SK-N-SH (cell line): ENCODE results near the gene AMPH. TPM values are rescaled to one million over a fixed set of nuclear protein-coding genes. Genes with fewer than 3 reads are reported as not detected.

Experiments
- CTCF ChIA-PET: fragments of 300-600, 350-600 bp; formaldehyde crosslinking; extraction: SDS; loops from one replicate; lab custom pipeline; 2021; lab: Yijun Ruan, JAX
- POLR2A ChIA-PET: fragments of 350-600 bp; sonication (Branson Sonifier 250); formaldehyde crosslinking; extraction: SDS; loops from one replicate; lab custom pipeline; 2020; ENCODE audit warnings: antibody characterized with exemption, inconsistent platforms; lab: Yijun Ruan, JAX
- DNase-seq: peaks from one replicate; pipeline ENCODE4 v3.0.0; 2012
- H2AFZ ChIP-seq: fragments of 200-600 bp; sonication (generic); 2 replicates; pipeline ENCODE4 v1.8.1; 2016; ENCODE audit warnings: antibody characterized with exemption, mild to moderate bottlenecking, low read depth
- H3F3A ChIP-seq: fragments of 200-600 bp; sonication (generic); replicated peaks from 2 replicates; pipeline ENCODE3; 2016; ENCODE audit warnings: antibody characterized with exemption, mild to moderate bottlenecking; ENCODE audit not compliant: insufficient read depth
- H3K27ac ChIP-seq, 2 experiments: fragments of 200-500 bp in 1 of 2; fragments of 200-600 bp in 1 of 2; sonication (Bioruptor generic) in 1 of 2; sonication (generic), shearing (Covaris generic) in 1 of 2; 2 replicates each; pipeline versions ENCODE4 v1.5.1 to v1.6.1; 2014 to 2016; ENCODE audit warnings: low read depth in 2 of 2, inconsistent platforms in 1 of 2, low read length in 1 of 2, mild to moderate bottlenecking in 1 of 2, mixed read lengths in 1 of 2
- H3K27me3 ChIP-seq: fragments of 200-600 bp; sonication (generic), shearing (Covaris generic); 2 replicates; pipeline ENCODE4 v1.6.1; 2016; ENCODE audit warnings: mixed run types; ENCODE audit not compliant: insufficient read depth
- H3K36me3 ChIP-seq, 2 experiments: fragments of 200-500 bp in 1 of 2; fragments of 200-600 bp in 1 of 2; sonication (Bioruptor generic) in 1 of 2; sonication (generic) in 1 of 2; replicated peaks in 1 of 2; 2 replicates each; pipeline versions ENCODE3 to v1.5.1; 2014 to 2016; ENCODE audit warnings: low read length in 1 of 2, mild to moderate bottlenecking in 1 of 2; ENCODE audit not compliant: insufficient read depth in 2 of 2, control insufficient read depth in 1 of 2
- H3K4me1 ChIP-seq, 2 experiments: fragments of 200-500 bp in 1 of 2; fragments of 200-600 bp in 1 of 2; sonication (Bioruptor generic) in 1 of 2; sonication (generic), shearing (Covaris generic) in 1 of 2; 2 replicates each; pipeline versions ENCODE4 v1.5.1 to v1.6.1; 2014 to 2016; ENCODE audit warnings: low read depth in 1 of 2, low read length in 1 of 2, mixed run types in 1 of 2; ENCODE audit not compliant: insufficient read depth in 2 of 2, control insufficient read depth in 1 of 2
- H3K4me2 ChIP-seq: fragments of 200-600 bp; sonication (generic), shearing (Covaris generic); 2 replicates; pipeline ENCODE4 v1.6.1; 2017; ENCODE audit warnings: mixed run types
- H3K4me3 ChIP-seq, 2 experiments: fragments of 200-500 bp in 1 of 2; fragments of 200-600 bp in 1 of 2; sonication (Bioruptor generic) in 1 of 2; sonication (generic), shearing (Covaris generic) in 1 of 2; 2 replicates each; pipeline versions ENCODE4 v1.5.1 to v1.8.1; 2014 to 2016; ENCODE audit warnings: low read depth in 2 of 2, inconsistent platforms in 1 of 2, low read length in 1 of 2, mild to moderate bottlenecking in 1 of 2, mixed read lengths in 1 of 2, moderate library complexity in 1 of 2
- H3K79me2 ChIP-seq: fragments of 200-600 bp; sonication (generic); 2 replicates; pipeline ENCODE4 v1.8.1; 2017; ENCODE audit warnings: mild to moderate bottlenecking; ENCODE audit not compliant: insufficient read depth
- H3K9ac ChIP-seq: fragments of 200-600 bp; sonication (generic); 2 replicates; pipeline ENCODE4 v1.6.1; 2017; ENCODE audit warnings: mixed run types
- H3K9me2 ChIP-seq: fragments of 200-600 bp; sonication (generic); 2 replicates; pipeline ENCODE4 v1.6.1; 2017; ENCODE audit warnings: mixed run types
- H3K9me3 ChIP-seq: fragments of 200-600 bp; sonication (generic); 2 replicates; pipeline ENCODE4 v1.6.1; 2017; ENCODE audit warnings: mixed run types, mild to moderate bottlenecking, moderate library complexity
- H4K20me1 ChIP-seq: fragments of 200-600 bp; sonication (generic); 2 replicates; pipeline ENCODE4 v1.6.1; 2017; ENCODE audit warnings: mild to moderate bottlenecking, mixed run types; ENCODE audit not compliant: insufficient read depth
- EP300 ChIP-seq, 2 experiments: IDR thresholded peaks; 2 replicates each; pipeline versions ENCODE4 v1.4.0 to v1.6.1; 2012; ENCODE audit warnings: borderline replicate concordance in 1 of 2, low read depth in 1 of 2, low read length in 1 of 2
- FOXM1 ChIP-seq: IDR thresholded peaks from 2 replicates; pipeline ENCODE4 v1.4.0; 2012; ENCODE audit warnings: low read depth, mild to moderate bottlenecking
- MXI1 ChIP-seq: IDR thresholded peaks from 2 replicates; pipeline ENCODE4 v1.6.1; 2012; ENCODE audit warnings: mild to moderate bottlenecking, low read depth, low read length, improper control_type of control experiment
- NFIC ChIP-seq: IDR thresholded peaks from 2 replicates; pipeline ENCODE4 v1.4.0; 2012; ENCODE audit warnings: borderline replicate concordance
- NRF1 ChIP-seq: IDR thresholded peaks from 2 replicates; pipeline ENCODE4 v1.6.1; 2012; ENCODE audit warnings: low read depth, mild to moderate bottlenecking, low read length
- POLR2AphosphoS5 ChIP-seq: IDR thresholded peaks from 2 replicates; pipeline ENCODE4 v1.6.1; 2012; ENCODE audit warnings: low read depth, low read length
- RCOR1 ChIP-seq: fragments of 150-350 bp; IDR thresholded peaks from 2 replicates; pipeline ENCODE4 v1.6.1; 2017; ENCODE audit warnings: antibody characterized with exemption, low read length
- RFX5 ChIP-seq: IDR thresholded peaks from 2 replicates; pipeline ENCODE4 v1.6.1; 2012; ENCODE audit warnings: mild to moderate bottlenecking, improper control_type of control experiment, low read length
- SIN3A ChIP-seq: IDR thresholded peaks from 2 replicates; pipeline ENCODE4 v1.6.1; 2012; ENCODE audit warnings: low read depth, mild to moderate bottlenecking, low read length, moderate library complexity, borderline replicate concordance
- TEAD4 ChIP-seq: IDR thresholded peaks from 2 replicates; pipeline ENCODE4 v1.4.0; 2012; ENCODE audit warnings: mild to moderate bottlenecking, borderline replicate concordance; ENCODE audit not compliant: insufficient read depth
- YY1 ChIP-seq: IDR thresholded peaks from 2 replicates; pipeline ENCODE4 v1.4.0; 2012; ENCODE audit warnings: low read depth, mild to moderate bottlenecking
- WGBS: methylation state at CpG from one replicate; pipeline ENCODE4 v1.1.6; 2017; ENCODE audit warnings: low lambda C conversion rate; 5-methylcytosine and 5-hydroxymethylcytosine counted together
- polyA plus RNA-seq, 3 experiments: library from polyadenylated mRNA; depleted of rRNA; stranded (reverse); fragments of >200 nt; gene quantifications; 2 replicates each; pipeline ENCODE4 v1.2.3, GENCODE V29; 2012
- TF ChIP-seq, protein P1 (sequence below): fragments of 150-350 bp; IDR thresholded peaks from 2 replicates; pipeline ENCODE4 v1.6.1; 2017; ENCODE audit warnings: antibody characterized with exemption, low read length, low read depth, borderline replicate concordance
- TF ChIP-seq, protein P2 (sequence below): IDR thresholded peaks from 2 replicates; pipeline ENCODE4 v1.6.1; 2012; ENCODE audit warnings: mild to moderate bottlenecking, low read depth, low read length, moderate library complexity
- TF ChIP-seq, protein P3 (sequence below): fragments of 200-600 bp; sonication (generic); IDR thresholded peaks from 2 replicates; pipeline ENCODE4 v1.6.1; 2017; ENCODE audit warnings: antibody characterized with exemption, mild to moderate bottlenecking, moderate library complexity

Gene AMPH
- polyA plus RNA-seq, 1 of the 3 experiments (the other 2 are of a cell fraction), result 0.08 TPM

DNA sequence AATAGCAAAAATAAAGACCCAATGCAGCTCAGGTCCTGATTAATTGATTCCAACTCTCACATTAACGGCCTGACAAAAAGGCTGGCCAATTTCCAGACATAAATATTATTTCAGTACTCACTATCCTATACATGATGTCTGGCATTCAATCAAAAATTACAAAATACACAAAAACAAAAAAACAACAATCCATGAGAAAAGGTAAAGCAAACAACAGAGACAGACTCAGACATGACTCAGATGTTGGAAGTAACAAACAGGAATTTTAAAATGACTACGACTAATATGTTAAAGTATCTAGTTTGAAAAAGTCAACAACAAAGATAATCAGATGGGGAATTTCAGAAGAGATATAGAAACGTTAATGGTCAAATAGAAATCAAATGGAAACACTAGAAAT lies 152.8 kb downstream of the AMPH start:
- H3K4me2 ChIP-seq, result no peak overlapping the region
- H3K4me1 ChIP-seq, result no peaks in the 10 kb centered on the region; a peak in 1 of 4 replicates
- H3K9me2 ChIP-seq, result no peaks in the 10 kb centered on the region
- no peak overlapping the region for H3K9ac ChIP-seq
- H3F3A ChIP-seq, result no peaks in the 10 kb centered on the region
- no peaks in the 10 kb centered on the region for H3K79me2 ChIP-seq
- H3K36me3 ChIP-seq, result no peaks in the 10 kb centered on the region
- DNase-seq, result no peak
- H3K27me3 ChIP-seq, result no peaks in the 10 kb centered on the region
- no peak overlapping the region for H3K27ac ChIP-seq
- WGBS, result 13% methylated on average over 3 of the region's 3 CpGs
- no peak for TF ChIP-seq YY1
- H3K9me3 ChIP-seq, result no peaks in the 10 kb centered on the region
- no peak overlapping the region for H3K4me3 ChIP-seq
- no peaks in the 10 kb centered on the region for H4K20me1 ChIP-seq
- H2AFZ ChIP-seq, result no peak overlapping the region
- ChIA-PET POLR2A (no interaction called here), CTCF (interaction anchor here (0.7 kb wide), 1 partner anchor 171 kb away, joined by 3 read pairs; no protein-coding TSS in a partner anchor)

DNA sequence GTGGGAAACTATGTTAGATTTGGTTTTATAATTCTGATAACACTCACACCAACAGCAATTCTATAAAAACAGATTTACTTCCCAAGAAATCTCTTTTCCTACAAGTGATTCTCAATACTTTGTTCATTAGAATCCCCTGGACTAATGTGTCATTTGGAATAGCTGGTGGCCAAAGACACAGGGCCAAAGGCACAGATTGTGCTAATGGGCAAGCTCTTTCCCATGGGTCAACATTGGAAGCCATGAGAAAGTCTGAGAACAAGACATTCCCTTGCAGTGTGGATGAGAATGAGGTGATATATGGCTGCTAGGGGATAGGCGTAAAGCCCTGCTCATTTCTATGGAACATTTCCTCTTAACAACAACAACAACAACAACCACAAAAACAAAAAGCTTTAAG lies 153.8 kb downstream of the AMPH start:
- Histone ChIP-seq H3K9ac (no peak overlapping the region), H3K9me2 (no peaks in the 10 kb centered on the region), H3K4me3 (no peak overlapping the region), H3K36me3 (no peaks in the 10 kb centered on the region), H4K20me1 (no peaks in the 10 kb centered on the region), H2AFZ (no peak overlapping the region), H3K9me3 (no peaks in the 10 kb centered on the region), H3K79me2 (no peaks in the 10 kb centered on the region), H3K27ac (no peak overlapping the region), H3K4me2 (no peak overlapping the region), H3K4me1 (no peaks in the 10 kb centered on the region; a peak in 1 of 4 replicates), H3K27me3 (no peaks in the 10 kb centered on the region), H3F3A (no peaks in the 10 kb centered on the region)
- DNase-seq, result no peak
- TF ChIP-seq EP300 (IDR thresholded peaks at IDR 0.05; ENCODE audit: borderline replicate concordance in 1 of 2, low read depth in 1 of 2, low read length in 1 of 2) (no peak), MXI1 (no peak), TEAD4 (no peak), FOXM1 (no peak), RCOR1 (no peak), POLR2AphosphoS5 (no peak), NFIC (no peak), SIN3A (no peak), YY1 (no peak), RFX5 (no peak), NRF1 (no peak)
- TF ChIP-seq, protein P1, sequence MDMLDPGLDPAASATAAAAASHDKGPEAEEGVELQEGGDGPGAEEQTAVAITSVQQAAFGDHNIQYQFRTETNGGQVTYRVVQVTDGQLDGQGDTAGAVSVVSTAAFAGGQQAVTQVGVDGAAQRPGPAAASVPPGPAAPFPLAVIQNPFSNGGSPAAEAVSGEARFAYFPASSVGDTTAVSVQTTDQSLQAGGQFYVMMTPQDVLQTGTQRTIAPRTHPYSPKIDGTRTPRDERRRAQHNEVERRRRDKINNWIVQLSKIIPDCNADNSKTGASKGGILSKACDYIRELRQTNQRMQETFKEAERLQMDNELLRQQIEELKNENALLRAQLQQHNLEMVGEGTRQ, result no peak
- TF ChIP-seq, protein P2, sequence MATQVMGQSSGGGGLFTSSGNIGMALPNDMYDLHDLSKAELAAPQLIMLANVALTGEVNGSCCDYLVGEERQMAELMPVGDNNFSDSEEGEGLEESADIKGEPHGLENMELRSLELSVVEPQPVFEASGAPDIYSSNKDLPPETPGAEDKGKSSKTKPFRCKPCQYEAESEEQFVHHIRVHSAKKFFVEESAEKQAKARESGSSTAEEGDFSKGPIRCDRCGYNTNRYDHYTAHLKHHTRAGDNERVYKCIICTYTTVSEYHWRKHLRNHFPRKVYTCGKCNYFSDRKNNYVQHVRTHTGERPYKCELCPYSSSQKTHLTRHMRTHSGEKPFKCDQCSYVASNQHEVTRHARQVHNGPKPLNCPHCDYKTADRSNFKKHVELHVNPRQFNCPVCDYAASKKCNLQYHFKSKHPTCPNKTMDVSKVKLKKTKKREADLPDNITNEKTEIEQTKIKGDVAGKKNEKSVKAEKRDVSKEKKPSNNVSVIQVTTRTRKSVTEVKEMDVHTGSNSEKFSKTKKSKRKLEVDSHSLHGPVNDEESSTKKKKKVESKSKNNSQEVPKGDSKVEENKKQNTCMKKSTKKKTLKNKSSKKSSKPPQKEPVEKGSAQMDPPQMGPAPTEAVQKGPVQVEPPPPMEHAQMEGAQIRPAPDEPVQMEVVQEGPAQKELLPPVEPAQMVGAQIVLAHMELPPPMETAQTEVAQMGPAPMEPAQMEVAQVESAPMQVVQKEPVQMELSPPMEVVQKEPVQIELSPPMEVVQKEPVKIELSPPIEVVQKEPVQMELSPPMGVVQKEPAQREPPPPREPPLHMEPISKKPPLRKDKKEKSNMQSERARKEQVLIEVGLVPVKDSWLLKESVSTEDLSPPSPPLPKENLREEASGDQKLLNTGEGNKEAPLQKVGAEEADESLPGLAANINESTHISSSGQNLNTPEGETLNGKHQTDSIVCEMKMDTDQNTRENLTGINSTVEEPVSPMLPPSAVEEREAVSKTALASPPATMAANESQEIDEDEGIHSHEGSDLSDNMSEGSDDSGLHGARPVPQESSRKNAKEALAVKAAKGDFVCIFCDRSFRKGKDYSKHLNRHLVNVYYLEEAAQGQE, result no peak
- TF ChIP-seq, protein P3, sequence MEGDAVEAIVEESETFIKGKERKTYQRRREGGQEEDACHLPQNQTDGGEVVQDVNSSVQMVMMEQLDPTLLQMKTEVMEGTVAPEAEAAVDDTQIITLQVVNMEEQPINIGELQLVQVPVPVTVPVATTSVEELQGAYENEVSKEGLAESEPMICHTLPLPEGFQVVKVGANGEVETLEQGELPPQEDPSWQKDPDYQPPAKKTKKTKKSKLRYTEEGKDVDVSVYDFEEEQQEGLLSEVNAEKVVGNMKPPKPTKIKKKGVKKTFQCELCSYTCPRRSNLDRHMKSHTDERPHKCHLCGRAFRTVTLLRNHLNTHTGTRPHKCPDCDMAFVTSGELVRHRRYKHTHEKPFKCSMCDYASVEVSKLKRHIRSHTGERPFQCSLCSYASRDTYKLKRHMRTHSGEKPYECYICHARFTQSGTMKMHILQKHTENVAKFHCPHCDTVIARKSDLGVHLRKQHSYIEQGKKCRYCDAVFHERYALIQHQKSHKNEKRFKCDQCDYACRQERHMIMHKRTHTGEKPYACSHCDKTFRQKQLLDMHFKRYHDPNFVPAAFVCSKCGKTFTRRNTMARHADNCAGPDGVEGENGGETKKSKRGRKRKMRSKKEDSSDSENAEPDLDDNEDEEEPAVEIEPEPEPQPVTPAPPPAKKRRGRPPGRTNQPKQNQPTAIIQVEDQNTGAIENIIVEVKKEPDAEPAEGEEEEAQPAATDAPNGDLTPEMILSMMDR, result no peak
- CTCF ChIA-PET, result interaction anchor here (0.9 to 1.5 kb wide), 2 partner anchors 9 to 68 kb away, joined by 3 read pairs; no protein-coding TSS in a partner anchor
- POLR2A ChIA-PET, result interaction anchor here (0.6 kb wide), 1 partner anchor 70 kb away, joined by 3 read pairs; no protein-coding TSS in a partner anchor
- WGBS, result 53% methylated on average over 1 of the region's 1 CpG
